C4-2B (cell line): ENCODE results near the gene PPP1R13B.
A peak's percentile ranks its signal among the peaks of the same experiment; 100 is the strongest.

Source experiments
- H3K27ac ChIP-seq: fragments of 450-650 bp; 2 replicates; pipeline ENCODE4 v1.5.1; 2017
- CTCF ChIP-seq: fragments of 450-650 bp; conservative IDR thresholded peaks from 2 replicates; pipeline ENCODE4 v1.5.1; 2017; ENCODE audit warnings: mild to moderate bottlenecking
- ZFX ChIP-seq: fragments of 450-650 bp; IDR thresholded peaks from 2 replicates; pipeline ENCODE4 v1.6.1; 2017

Gene PPP1R13B

DNA sequence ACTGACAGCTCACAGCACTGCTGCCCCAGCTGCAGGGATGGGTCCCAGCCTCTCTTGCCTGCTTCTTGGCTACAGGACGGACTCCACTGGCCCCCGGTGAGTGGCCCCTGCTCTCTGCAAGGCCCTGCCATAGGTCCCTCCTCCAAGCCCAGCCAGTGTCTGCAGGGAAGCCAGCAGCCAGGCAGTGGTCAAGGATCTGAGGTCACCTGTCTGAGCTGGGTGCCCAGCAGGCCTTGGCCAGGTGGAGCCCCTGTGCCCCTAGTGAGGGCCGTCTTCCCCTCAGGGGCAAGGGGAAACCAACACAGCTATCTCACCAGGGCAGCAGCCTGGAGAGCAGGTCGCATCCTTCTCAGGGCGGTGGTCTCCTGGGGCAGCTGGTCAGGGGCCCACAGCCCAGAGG lies 145.3 kb downstream of the PPP1R13B start:
- TF ChIP-seq CTCF (no peak), ZFX (no peak)
- H3K27ac ChIP-seq: no peak overlapping the region

GRCh38 chr14:103700753-103701490 lies 146.5 kb downstream of the PPP1R13B start:
- TF ChIP-seq ZFX (no peak), CTCF (no peak)

DNA sequence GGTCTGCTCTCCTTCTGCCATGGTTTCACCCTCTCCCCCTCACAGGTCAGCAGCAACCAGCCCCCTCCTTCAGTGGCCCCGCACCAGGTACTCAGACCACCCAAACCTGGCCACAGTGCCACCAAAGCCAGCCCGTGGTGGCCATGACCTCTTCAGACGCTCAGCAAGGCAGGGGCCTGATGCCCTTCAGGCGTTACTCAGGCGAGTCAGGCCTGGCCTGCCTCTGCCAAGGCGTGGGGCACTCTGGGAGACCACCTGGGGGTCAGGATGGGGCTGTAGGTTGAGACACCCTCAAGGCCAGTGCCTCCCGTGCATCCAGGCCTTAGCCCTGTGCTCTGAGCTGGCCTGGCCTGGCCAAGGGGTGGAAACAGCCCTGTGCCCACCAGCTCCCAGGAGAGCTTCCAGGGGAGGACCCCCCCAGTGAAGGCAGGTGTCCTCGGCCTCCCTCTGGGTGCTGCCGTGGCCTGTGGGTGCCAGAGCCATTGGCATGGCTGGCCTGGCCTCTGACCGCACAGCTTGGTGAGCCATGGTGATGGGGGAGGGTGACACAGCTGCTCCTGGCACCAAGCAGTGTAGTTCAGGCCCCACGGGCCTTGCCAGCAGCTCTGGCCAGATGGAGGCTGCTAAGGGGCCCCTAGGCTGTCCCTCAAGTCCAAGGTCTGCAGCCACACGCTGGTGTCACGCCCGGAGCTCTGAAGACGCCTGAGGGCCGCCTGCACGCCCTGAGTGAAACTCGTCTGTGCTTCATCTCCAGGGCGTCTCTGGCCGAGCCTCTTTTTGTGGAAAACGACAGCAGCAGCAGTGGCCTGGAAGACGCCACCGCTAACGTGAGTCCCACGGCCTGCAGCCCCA lies 147.2 kb downstream of the PPP1R13B start:
- no peak for TF ChIP-seq CTCF
- no peak for TF ChIP-seq ZFX
- peak overlapping the region; percentile 78; the same call in 1 of the 2 replicates for H3K27ac ChIP-seq

More at GRCh38 chr14:103700753-103701490, 146.5 kb downstream of the PPP1R13B start:
- no peak overlapping the region for H3K27ac ChIP-seq

DNA sequence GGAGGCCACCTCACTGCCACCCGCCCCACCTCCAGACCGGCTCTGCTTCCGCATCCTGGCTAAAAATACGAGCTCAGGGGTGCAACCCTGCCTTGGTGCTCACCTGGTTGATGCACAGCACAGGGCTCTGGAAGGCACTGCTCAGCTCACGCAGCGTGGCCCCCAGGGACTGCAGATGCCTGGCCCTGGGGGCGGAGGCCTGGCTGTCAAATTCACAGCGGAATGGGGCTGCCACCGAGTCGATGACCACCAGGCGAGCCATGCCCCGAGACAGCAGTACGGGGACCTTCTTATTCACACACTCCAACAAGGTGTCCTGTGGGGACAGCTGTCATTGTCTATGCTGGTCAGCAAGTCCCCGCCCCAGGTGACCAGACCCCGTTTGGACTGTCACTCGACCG lies 148.1 kb downstream of the PPP1R13B start:
- no peak for TF ChIP-seq ZFX
- TF ChIP-seq CTCF: no peak
- H3K27ac ChIP-seq: peak overlapping the region; percentile 78

- peak overlapping the region; percentile 78 for H3K27ac ChIP-seq
- TF ChIP-seq CTCF: no peak
- TF ChIP-seq ZFX: peak; percentile 45; the same call in 1 of the 2 replicates
Observed at GRCh38 chr14:103698380-103699260, 148.8 kb downstream of the PPP1R13B start.

DNA sequence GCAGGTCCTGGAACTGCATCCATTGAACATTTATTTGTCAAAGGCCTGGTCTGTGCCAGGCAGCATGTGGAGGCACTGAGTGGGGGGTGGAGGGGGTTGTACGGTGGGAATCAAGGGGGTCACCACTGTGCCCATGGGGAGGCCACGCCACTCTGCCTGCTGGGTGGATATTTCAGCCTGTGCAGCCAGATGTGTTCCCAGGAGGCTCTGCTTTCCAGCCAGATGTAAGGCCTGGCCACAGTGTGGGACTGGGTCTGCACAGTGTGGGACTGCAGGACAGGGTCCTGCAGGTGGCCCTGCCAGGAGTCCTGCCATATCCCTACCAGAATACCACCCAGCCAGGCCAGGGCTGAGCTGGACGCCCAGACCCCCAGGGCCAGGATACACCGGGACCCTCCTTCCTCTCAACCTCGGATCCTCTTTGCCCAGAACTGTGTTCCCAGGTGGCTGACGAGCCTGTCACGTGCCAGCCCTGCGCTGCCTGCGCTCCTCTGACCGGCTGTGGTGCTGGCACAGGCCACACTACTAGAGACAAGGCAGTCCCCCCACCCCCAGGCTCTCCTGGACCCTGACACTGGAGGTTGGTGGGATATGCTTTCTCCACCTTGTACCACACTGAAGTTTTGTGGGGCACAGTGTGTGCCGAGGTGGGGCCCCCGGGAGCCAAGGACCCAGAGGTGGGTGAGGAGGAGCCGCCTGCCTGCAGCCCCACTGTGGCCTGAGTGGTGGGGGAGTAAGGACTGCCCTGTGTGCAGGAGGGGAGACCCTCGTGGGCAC lies 149.6 kb downstream of the PPP1R13B start:
- TF ChIP-seq CTCF: no peak
- TF ChIP-seq ZFX: no peak
- peak overlapping the region; percentile 78 for H3K27ac ChIP-seq
